Stimulated activated CD4-positive, alpha-beta T cell treated with anti-CD3 and anti-CD28 coated beads, Interleukin-12 subunit alpha, Interleukin-12 subunit beta, amount 100 ng/mL, for 48 hours (primary cell): ENCODE measurements around the gene IFNA2.
A peak's percentile ranks its signal among the peaks of the same experiment; 100 is the strongest.
"Not testable (repeated sequence)": the region's sequence is repeated elsewhere in the genome, so short reads cannot be mapped to it uniquely, and the experiment has no call there.

ENCODE experiments used
- DNase-seq, 3 donors: peaks; one replicate each; pipeline ENCODE4 v3.0.0-alpha.2; 2020; ENCODE audit warnings: low read depth in 2 of 3, low spot score in 1 of 3

The IFNA2 gene

GRCh38 chr9:21385131-21385670 lies at the start of gene IFNA2:
IFNA2 (minus strand) TSS chr9:21385398; CDS start chr9:21385329, 69 bp downstream.
- DNase-seq = no peak

GRCh38 chr9:21435015-21435383 lies 49.8 kb upstream of the IFNA2 start:
- not testable (repeated sequence) for DNase-seq

- DNase-seq = peak in 2 of 3 donors; percentile 28 to 64
Observed at GRCh38 chr9:21434202-21435014, 49.2 kb upstream of the IFNA2 start.

GRCh38 chr9:21432672-21433425 lies 47.7 kb upstream of the IFNA2 start:
- no peak for DNase-seq

GRCh38 chr9:21429191-21429590 lies 44.0 kb upstream of the IFNA2 start:
- DNase-seq = no peak

GRCh38 chr9:21428235-21428634 lies 43.0 kb upstream of the IFNA2 start:
- no peak for DNase-seq

GRCh38 chr9:21415493-21416267 lies 30.5 kb upstream of the IFNA2 start:
- DNase-seq = no peak

- no peak for DNase-seq
Observed at GRCh38 chr9:21414220-21414940, 29.2 kb upstream of the IFNA2 start.

GRCh38 chr9:21413624-21414023 lies 28.4 kb upstream of the IFNA2 start:
- peak in 1 of 3 donors; percentile 8 for DNase-seq

GRCh38 chr9:21413151-21413550 lies 28.0 kb upstream of the IFNA2 start:
- DNase-seq = no peak

GRCh38 chr9:21412107-21412506 lies 26.9 kb upstream of the IFNA2 start:
- no peak for DNase-seq

- no peak for DNase-seq
Observed at GRCh38 chr9:21408817-21409216, 23.6 kb upstream of the IFNA2 start, which contains the start of gene IFNA8. IFNA8 (plus strand) TSS chr9:21409117; CDS start chr9:21409177, 60 bp downstream.

- DNase-seq = no peak
Observed at GRCh38 chr9:21404146-21404545, 18.9 kb upstream of the IFNA2 start.

- no peak for DNase-seq
Observed at GRCh38 chr9:21402386-21403251, 17.4 kb upstream of the IFNA2 start.

GRCh38 chr9:21399956-21400355 lies 14.8 kb upstream of the IFNA2 start:
- DNase-seq = no peak

GRCh38 chr9:21398955-21399489 lies 13.8 kb upstream of the IFNA2 start:
- DNase-seq = no peak

- peak in 2 of 3 donors; percentile 41 to 43 for DNase-seq
Observed at GRCh38 chr9:21395778-21396717, 10.8 kb upstream of the IFNA2 start.

- DNase-seq = no peak
Observed at GRCh38 chr9:21392270-21392669, 7.1 kb upstream of the IFNA2 start.
